Stimulated activated CD8-positive, alpha-beta memory T cell treated with anti-CD3 and anti-CD28 coated beads, Interleukin-7, amount 100 ng/mL, for 48 hours (primary cell): Measurements from ENCODE around the gene SEM1.
"Not testable (repeated sequence)": the region's sequence is repeated elsewhere in the genome, so short reads cannot be mapped to it uniquely, and the experiment has no call there.

ENCODE experiments used
- DNase-seq, 2 donors: peaks; one replicate each; pipeline ENCODE4 v3.0.0-alpha.2; 2020; ENCODE audit warnings: low read depth in 1 of 2; ENCODE audit errors: extremely low read depth in 1 of 2

The SEM1 gene

DNA sequence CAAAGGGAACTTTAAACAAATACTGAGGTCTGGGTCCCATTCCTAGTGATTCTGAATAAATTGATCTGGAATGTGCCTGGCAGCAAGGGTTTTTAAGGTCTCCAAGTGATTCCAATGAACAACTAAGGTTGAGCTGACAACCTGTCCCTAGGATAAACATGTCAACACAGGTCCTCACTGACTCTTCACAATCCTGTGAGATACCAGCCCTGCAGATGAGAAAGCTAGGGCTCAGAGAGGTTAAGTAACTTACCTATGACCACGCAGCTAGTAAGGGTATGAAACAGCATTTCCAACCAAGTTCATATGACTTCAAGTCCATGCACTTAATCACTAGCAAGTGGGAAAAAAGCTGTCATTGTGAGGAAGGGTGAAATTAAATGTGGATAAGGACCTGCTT, 44.0 kb downstream of the SEM1 start:
- no peak for DNase-seq

DNA sequence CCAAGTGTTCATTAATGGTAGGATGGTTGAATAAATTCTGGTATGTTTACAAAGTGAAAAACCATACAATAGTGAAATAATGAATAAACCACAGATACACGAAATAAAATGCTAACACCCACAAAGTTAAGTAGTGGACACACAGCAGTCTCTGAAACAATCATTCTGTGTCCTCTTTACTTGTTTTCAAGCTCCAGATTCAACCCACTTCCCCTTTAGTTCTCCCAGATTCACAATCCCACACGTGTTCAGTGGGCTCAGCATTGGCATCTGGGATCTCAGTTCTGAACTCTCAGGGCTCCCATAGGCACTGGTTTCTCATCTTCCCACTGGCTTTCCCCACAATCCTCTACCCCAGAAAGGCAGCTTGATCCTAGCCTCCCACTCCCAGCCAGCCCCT, 44.9 kb downstream of the SEM1 start:
- no peak for DNase-seq

DNA sequence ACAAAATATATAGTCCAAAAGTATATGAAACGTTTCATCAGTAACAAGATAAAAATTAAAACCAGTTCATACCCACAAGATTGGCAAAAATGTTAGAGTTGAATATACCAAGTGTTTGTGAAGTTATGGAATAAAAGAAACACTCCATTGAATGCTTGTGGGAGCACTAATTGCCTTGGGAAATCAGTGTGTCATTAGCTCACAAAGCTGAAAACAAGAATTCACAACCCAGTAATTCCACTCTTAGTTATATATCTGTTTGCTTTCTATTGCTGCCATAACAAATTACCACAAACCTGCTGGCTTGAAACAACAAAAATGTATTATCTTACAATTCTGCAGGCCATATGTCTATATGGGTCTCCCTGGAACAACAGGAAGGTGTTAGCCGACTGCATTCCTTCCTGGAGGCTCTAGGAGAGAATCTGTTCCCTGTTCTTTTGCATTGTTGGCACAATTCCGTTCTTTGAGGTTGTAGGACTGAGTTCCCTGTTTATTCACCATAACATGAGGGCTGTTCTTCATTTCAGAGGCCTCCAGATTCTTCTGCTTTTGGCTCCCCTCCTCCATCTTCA, 45.7 kb downstream of the SEM1 start:
- DNase-seq: no peak

DNA sequence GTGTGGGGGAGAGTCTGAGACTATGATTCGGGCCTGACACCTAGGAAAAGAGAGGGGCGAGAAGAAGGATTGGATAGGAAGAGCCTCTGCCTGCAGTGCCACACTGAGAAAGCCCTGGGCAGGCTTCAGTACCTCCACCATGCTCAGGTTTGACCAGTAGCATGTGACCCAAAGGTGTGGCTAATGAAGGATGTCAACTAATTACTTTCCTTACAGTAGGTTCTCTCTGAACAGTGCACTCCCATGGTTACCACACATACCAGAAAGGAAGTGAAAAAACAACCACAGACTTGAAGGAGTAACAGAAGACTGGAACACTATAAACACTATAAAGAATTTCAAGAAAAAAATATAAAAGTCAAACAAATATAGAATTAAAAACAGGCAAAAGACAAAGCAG, 46.2 kb downstream of the SEM1 start:
- DNase-seq: no peak

DNA sequence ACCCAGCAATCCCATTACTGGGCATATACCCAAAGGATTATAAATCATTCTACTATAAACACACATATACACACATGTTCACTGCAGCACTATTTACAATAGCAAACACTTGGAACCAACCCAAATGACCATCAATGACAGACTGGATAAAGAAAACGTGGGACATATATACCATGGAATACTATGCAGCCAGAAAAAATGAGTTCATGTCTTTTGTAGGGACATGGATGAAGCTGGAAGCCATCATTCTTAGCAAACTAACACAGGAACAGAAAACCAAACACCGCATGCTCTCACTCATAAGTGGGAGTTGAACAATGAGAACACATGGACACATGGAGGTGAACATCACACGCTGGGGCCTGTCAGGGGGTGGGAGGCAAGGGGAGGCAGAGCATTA, 47.5 kb downstream of the SEM1 start:
- not testable (repeated sequence) for DNase-seq

DNA sequence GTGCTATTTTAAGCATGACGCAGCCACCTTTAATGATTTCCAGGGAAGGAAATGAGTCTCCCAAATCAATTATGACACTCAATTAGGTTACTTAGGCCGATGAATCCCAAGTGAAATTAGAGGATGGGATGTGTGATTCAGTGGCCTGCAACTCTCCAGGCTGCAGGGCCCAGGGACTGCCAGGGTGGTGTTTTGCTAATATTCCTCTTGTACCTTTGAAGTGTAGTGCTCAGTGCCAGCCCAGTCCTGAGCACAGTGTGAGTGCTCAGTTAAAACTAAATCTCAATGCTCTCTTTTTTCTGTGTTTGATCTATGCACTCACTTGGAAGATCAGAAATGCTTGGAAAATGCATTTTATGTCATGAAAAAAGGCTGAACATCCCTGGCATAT, 51.6 kb downstream of the SEM1 start:
- DNase-seq: no peak

DNA sequence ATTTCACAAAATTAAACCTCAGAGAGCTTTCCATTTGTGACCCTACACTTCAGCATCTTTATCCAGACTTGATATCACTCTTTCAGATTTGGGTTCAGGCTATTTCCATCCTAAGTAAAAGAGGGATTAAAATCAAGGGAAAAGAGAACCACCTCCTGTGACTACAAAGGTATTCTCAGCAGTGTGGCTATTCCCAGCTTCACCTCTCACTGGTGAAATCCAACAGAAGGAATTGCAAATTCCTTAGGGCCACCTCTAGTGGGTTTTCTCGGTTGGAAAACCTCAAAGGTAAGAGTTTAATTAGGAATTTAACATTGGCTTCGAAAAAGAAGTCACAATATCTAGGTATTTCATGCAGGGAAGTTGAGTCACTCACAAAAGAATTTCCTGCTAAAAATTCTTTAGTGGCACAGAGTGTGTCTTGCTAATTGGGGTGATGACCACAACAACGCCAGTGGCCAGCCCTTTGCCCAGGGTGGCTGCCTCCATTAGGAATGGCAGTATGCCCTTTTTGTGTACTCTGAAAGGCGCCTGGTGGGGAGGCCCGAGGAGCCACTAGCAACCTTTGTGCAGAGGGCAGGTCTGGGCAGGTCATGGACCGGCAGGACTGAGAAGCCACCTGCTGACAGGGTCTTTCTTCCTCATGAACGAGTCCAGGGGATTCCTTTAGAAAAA, 52.2 kb downstream of the SEM1 start:
- DNase-seq: no peak

DNA sequence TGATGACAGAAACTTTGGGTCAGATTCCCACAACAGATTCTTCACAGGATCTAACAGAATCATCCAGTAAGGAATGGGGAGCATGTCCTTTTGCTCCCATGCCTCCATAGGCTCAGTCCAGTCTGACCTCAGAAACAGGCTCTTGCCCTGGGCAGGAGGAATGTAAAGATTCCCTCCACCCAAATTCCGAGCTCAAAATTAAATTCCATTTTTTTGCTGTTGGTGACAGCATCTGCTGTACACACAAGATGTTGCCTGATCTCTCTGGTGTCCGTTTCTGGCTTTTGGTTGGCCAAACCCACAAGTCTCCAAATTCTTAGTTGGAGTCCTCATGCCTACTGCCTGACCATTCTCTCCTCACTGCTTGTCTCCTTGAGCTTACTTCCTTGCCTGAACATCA, 53.7 kb downstream of the SEM1 start:
- DNase-seq: no peak

DNA sequence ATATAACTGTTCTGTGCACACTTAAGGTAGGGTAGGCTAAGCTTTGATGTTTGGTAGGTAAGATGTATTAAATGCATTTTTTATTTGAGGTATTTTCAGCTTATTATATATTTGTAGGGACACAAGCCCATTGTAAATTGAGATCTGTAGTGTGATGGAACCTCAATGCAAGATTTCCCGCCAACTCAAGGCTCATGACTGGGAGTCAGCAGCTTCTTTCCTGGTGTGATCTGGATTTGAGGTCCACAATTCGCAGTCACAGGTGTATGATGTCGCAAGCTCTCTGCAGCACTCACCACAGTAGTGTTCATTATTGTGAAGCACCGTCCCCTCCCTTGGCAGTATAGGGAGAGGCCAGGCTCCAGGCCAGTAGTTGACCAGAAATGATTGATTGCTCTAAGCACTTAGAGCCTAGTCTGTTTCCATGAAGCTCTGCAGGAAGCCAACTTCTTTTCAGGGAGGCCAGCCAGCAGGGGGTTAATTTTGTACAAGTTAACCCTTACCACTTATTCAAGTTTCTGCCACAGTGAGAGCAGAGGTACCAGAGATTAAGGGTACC, 54.9 kb downstream of the SEM1 start:
- no peak for DNase-seq

DNA sequence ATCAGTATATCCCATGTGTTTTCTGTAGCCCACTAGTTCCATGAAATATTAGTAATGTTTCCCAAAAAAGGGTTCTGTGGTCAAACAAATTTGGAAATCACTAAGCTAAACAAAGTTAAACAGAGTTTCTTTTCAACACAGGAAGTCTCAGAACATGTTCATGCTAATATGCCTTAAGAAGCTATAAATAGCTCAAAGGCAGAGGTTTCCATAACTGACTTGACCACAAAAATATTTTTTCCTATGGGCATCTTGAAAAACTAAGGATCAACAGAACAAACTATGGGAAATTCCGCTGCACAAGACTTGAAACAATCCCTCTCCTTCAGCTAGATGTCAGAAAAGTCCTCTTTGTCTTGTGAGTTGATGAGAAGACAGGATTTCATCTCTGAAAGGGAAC, 59.7 kb downstream of the SEM1 start:
- DNase-seq: no peak

DNA sequence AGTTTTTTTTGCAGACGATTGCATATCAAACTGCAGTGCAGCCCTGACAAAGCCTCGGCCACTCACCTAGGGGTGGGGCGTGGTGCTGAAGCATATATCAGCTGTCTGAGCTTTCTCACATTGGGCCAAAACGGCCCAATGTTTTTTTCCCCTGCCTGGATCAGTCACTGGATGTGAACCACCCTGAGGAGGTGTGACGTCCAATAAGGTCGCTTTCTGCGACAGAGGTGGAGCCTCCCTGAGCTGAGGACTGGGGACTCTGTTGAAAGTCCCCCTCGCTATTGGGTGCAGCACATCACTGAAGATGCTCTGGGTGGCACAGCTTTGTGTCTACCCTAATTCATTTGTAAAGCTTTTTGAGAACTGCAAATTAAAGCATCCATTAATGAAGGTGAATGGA, 60.9 kb downstream of the SEM1 start:
- no peak for DNase-seq

DNA sequence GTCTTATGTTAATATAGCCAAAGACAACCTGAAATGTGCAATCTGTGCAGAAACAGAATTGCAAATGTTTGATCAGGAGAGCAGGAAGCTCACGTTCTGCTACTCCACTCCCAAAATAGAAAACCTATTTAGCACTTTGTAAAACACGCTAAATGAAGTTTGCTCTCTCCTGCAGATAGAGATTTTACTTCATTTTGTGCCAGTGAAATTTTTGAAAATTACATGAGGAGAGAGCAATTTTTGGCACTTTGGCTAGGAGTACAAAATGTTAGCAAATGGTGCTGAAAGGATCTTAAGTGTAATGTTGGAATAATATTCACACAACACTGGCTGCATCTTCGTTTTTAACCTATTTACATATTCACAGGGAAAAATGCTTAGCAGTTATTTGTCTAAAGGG, 61.9 kb downstream of the SEM1 start:
- DNase-seq: no peak

DNA sequence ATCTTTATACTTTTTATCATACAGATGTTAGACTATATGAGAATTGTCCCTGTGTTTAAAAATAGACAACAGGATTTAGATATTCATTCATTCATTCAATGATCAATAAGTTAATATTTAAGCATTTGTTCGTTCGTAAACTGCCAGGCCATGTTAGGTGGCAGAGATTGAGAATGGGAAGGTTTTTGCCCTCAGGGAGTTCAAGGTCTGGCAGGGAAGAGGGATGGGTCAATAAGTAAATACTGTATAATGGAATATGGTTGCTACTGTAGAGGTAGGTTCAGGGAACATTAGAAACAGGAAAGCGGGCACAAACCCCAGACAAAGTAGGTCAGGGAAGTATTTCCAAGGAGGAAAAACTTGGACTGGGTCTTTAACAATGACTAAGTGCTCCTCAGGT, 64.6 kb downstream of the SEM1 start:
- no peak for DNase-seq

DNA sequence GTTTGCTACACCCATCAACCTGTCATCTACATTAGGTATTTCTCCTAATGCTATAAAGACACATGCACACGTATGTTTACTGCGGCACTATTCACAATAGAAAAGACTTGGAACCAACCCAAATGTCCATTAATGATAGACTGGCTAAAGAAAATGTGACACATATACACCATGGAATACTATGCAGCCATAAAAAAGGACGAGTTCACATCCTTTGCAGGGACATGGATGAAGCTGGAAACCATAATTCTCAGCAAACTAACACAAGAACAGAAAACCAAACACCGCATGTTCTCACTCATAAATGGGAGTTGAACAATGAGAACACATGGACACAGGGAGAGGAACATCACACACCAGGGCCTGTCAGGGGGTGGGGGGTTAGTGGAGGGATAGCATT, 66.2 kb downstream of the SEM1 start:
- DNase-seq: not testable (repeated sequence)

DNA sequence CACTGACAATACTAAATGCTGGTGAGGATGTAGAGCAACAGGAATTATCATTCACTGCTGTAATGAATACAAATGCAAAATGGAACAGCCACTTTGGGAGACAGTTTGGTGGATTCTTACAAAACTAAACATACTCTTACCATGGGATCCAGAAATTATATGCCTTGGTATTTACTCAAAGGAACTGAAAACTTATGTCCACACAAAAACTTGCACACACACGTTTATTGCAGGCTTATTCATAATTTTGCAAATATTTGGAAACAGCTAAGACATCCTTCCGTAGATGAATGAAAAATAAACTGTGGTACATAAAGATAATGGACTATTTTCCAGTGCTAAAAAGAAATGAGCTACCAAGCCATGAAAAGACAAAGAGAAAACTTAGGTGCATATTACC, 69.6 kb downstream of the SEM1 start:
- DNase-seq: no peak
